IMR-90 (cell line): ENCODE measurements around the gene NUP50. TPM values are rescaled to one million over a fixed set of nuclear protein-coding genes. Genes with fewer than 3 reads are reported as not detected.

ENCODE experiments used
- ATAC-seq: fragments of 200-7000 bp; cut with Tn5 transposase; 2 replicates; pipeline ENCODE4 v1.9.1; 2020; ENCODE audit warnings: low read depth, mild to moderate bottlenecking, moderate library complexity
- BruUV-seq: library from RNA; stranded (reverse); fragments of 400-500 nt; replicated peaks from 2 replicates; lab custom pipeline; 2021; lab: Mats Ljungman, UMichigan
- CTCF ChIA-PET: fragments of 300-600 bp; formaldehyde crosslinking; extraction: SDS; loops from one replicate; lab custom pipeline; 2021; ENCODE audit warnings: antibody characterized with exemption; lab: Yijun Ruan, JAX
- POLR2A ChIA-PET: fragments of 300-600 bp; sonication (Branson Sonifier 250); formaldehyde crosslinking; loops from one replicate; lab custom pipeline; 2022; ENCODE audit warnings: antibody characterized with exemption; ENCODE audit not compliant: unreplicated experiment; lab: Charles Lee
- DNase-seq: peaks from one replicate; pipeline ENCODE4 v3.0.0; 2013
- H2AFZ ChIP-seq: replicated peaks from 2 replicates; pipeline ENCODE3; 2013; ENCODE audit warnings: low read length, mild to moderate bottlenecking; ENCODE audit not compliant: poor library complexity
- H2AK5ac ChIP-seq: 2 replicates; pipeline ENCODE4 v1.6.1; 2013; ENCODE audit warnings: low read depth, low read length, inconsistent platforms
- H2AK9ac ChIP-seq: replicated peaks from 2 replicates; pipeline ENCODE3; 2013; ENCODE audit warnings: mild to moderate bottlenecking, low read depth, low read length, moderate library complexity; ENCODE audit not compliant: poor library complexity
- H2BK120ac ChIP-seq: 2 replicates; pipeline ENCODE4 v1.6.1; 2013; ENCODE audit warnings: low read depth, low read length, inconsistent platforms
- H2BK15ac ChIP-seq: 3 replicates; pipeline ENCODE4 v1.6.1; 2013; ENCODE audit warnings: low read depth, low read length, inconsistent platforms
- H2BK20ac ChIP-seq: 2 replicates; pipeline ENCODE4 v1.6.1; 2013; ENCODE audit warnings: low read depth, mild to moderate bottlenecking, inconsistent platforms, low read length, moderate library complexity
- H2BK5ac ChIP-seq: 2 replicates; pipeline ENCODE4 v1.6.1; 2013; ENCODE audit warnings: mild to moderate bottlenecking, low read depth, low read length, inconsistent platforms; ENCODE audit not compliant: poor library complexity, severe bottlenecking
- H3K14ac ChIP-seq: replicated peaks from 2 replicates; pipeline ENCODE4 v1.6.1; 2013; ENCODE audit warnings: low read depth, low read length, inconsistent platforms
- H3K18ac ChIP-seq: 2 replicates; pipeline ENCODE4 v1.6.1; 2013; ENCODE audit warnings: low read depth, low read length, control low read depth
- H3K23ac ChIP-seq: 2 replicates; pipeline ENCODE4 v1.6.1; 2013; ENCODE audit warnings: low read depth, low read length, inconsistent platforms
- H3K27ac ChIP-seq: 2 replicates; pipeline ENCODE4 v1.5.1; 2013; ENCODE audit warnings: mild to moderate bottlenecking, control low read depth, low read length; ENCODE audit not compliant: insufficient read depth
- H3K27me3 ChIP-seq: 2 replicates; pipeline ENCODE4 v1.6.1; 2013; ENCODE audit warnings: low read length; ENCODE audit not compliant: control insufficient read depth, insufficient read depth
- H3K36me3 ChIP-seq: 2 replicates; pipeline ENCODE4 v1.6.1; 2013; ENCODE audit warnings: low read length, mixed read lengths; ENCODE audit not compliant: control insufficient read depth, insufficient read depth
- H3K4ac ChIP-seq: 2 replicates; pipeline ENCODE4 v1.6.1; 2013; ENCODE audit warnings: low read depth, low read length, inconsistent platforms
- H3K4me1 ChIP-seq: 2 replicates; pipeline ENCODE4 v1.6.1; 2013; ENCODE audit warnings: low read length, mixed read lengths; ENCODE audit not compliant: control insufficient read depth, insufficient read depth
- H3K4me2 ChIP-seq: 2 replicates; pipeline ENCODE4 v1.6.1; 2013; ENCODE audit warnings: low read depth, mild to moderate bottlenecking, control low read depth, low read length, moderate library complexity
- H3K4me3 ChIP-seq: 2 replicates; pipeline ENCODE4 v1.5.1; 2013; ENCODE audit warnings: low read depth, mild to moderate bottlenecking, control low read depth, low read length, moderate library complexity; ENCODE audit not compliant: insufficient read depth
- H3K56ac ChIP-seq: 2 replicates; pipeline ENCODE4 v1.6.1; 2013; ENCODE audit warnings: low read length, inconsistent platforms; ENCODE audit not compliant: insufficient read depth; ENCODE audit errors: extremely low read depth
- H3K79me1 ChIP-seq, 2 experiments: 2 replicates each; pipeline ENCODE4 v1.6.1; 2013; ENCODE audit warnings: low read length in 2 of 2, inconsistent platforms in 1 of 2, low read depth in 1 of 2
- H3K9ac ChIP-seq: 2 replicates; pipeline ENCODE4 v1.6.1; 2013; ENCODE audit warnings: low read depth, low read length, control low read depth
- H3K9me1 ChIP-seq: 2 replicates; pipeline ENCODE4 v1.6.1; 2013; ENCODE audit warnings: low read length, inconsistent platforms; ENCODE audit not compliant: insufficient read depth
- H3K9me3 ChIP-seq: 2 replicates; pipeline ENCODE4 v1.6.1; 2013; ENCODE audit warnings: low read length; ENCODE audit not compliant: control insufficient read depth, insufficient read depth
- H4K20me1 ChIP-seq: 2 replicates; pipeline ENCODE4 v1.6.1; 2013; ENCODE audit warnings: low read length, inconsistent platforms; ENCODE audit not compliant: insufficient read depth
- H4K5ac ChIP-seq: 2 replicates; pipeline ENCODE4 v1.6.1; 2013; ENCODE audit warnings: mild to moderate bottlenecking, low read depth, low read length, control low read depth
- H4K8ac ChIP-seq, 2 experiments: 2 replicates each; pipeline ENCODE4 v1.6.1; 2013; ENCODE audit warnings: low read depth in 2 of 2, low read length in 2 of 2, control low read depth in 1 of 2, inconsistent platforms in 1 of 2
- H4K91ac ChIP-seq: 2 replicates; pipeline ENCODE4 v1.6.1; 2013; ENCODE audit warnings: low read depth, low read length, inconsistent platforms; ENCODE audit not compliant: insufficient read depth
- BHLHE40 ChIP-seq: fragments of 150-350 bp; IDR thresholded peaks from 2 replicates; pipeline ENCODE4 v1.6.1; 2016; ENCODE audit warnings: mild to moderate bottlenecking, low read depth, low read length
- CEBPB ChIP-seq: IDR thresholded peaks from 2 replicates; pipeline ENCODE4 v1.6.1; 2012; ENCODE audit warnings: low read depth, low read length, improper control_type of control experiment
- CHD1 ChIP-seq: IDR thresholded peaks from 2 replicates; pipeline ENCODE4 v1.6.1; 2012; ENCODE audit warnings: low read depth, low read length, improper control_type of control experiment
- CTCF ChIP-seq: conservative IDR thresholded peaks from 2 replicates; pipeline ENCODE4 v1.5.1; 2012; ENCODE audit warnings: mild to moderate bottlenecking, low read depth, low read length, improper control_type of control experiment
- FOS ChIP-seq: fragments of 150-350 bp; IDR thresholded peaks from 2 replicates; pipeline ENCODE4 v1.6.1; 2016; ENCODE audit warnings: low read depth, low read length
- MAFK ChIP-seq: IDR thresholded peaks from 2 replicates; pipeline ENCODE4 v1.6.1; 2012; ENCODE audit warnings: low read depth, low read length, improper control_type of control experiment
- MAZ ChIP-seq: IDR thresholded peaks from 2 replicates; pipeline ENCODE4 v1.6.1; 2012; ENCODE audit warnings: low read depth, mild to moderate bottlenecking, low read length, improper control_type of control experiment, moderate library complexity, borderline replicate concordance
- MXI1 ChIP-seq: IDR thresholded peaks from 2 replicates; pipeline ENCODE4 v1.6.1; 2012; ENCODE audit warnings: low read depth, mild to moderate bottlenecking, low read length, moderate library complexity, borderline replicate concordance
- NFE2L2 ChIP-seq: fragments of 150-350 bp; IDR thresholded peaks from 2 replicates; pipeline ENCODE4 v1.6.1; 2016; ENCODE audit warnings: low read depth, mild to moderate bottlenecking, low read length
- POLR2A ChIP-seq: IDR thresholded peaks from 2 replicates; pipeline ENCODE4 v1.6.1; 2012; ENCODE audit warnings: mild to moderate bottlenecking, low read depth, low read length
- RAD21 ChIP-seq: IDR thresholded peaks from 2 replicates; pipeline ENCODE4 v1.6.1; 2012; ENCODE audit warnings: low read length, improper control_type of control experiment
- RCOR1 ChIP-seq: IDR thresholded peaks from 2 replicates; pipeline ENCODE4 v1.6.1; 2012; ENCODE audit warnings: mild to moderate bottlenecking, low read length, improper control_type of control experiment; ENCODE audit not compliant: insufficient replicate concordance
- RFX5 ChIP-seq: IDR thresholded peaks from 2 replicates; pipeline ENCODE4 v1.8.0; 2012; ENCODE audit warnings: low read depth, mild to moderate bottlenecking, low read length, moderate library complexity
- SMC3 ChIP-seq: fragments of 150-350 bp; IDR thresholded peaks from 2 replicates; pipeline ENCODE4 v1.6.1; 2016; ENCODE audit warnings: low read depth, mild to moderate bottlenecking, antibody characterized with exemption, low read length, moderate library complexity
- USF2 ChIP-seq: fragments of 150-350 bp; IDR thresholded peaks from 2 replicates; pipeline ENCODE4 v1.6.1; 2017; ENCODE audit warnings: mild to moderate bottlenecking, antibody characterized with exemption, low read length, low read depth
- WGBS, 2 experiments: methylation state at CpG; one replicate each; pipeline versions ENCODE4 v1.1.5 to v1.1.7; 2013; ENCODE audit warnings: missing lambda C conversion rate in 2 of 2; ENCODE audit not compliant: insufficient read length in 1 of 2; ENCODE audit errors: extremely low coverage in 2 of 2; 5-methylcytosine and 5-hydroxymethylcytosine counted together
- dilution Hi-C: fragments of 300-500 bp; cut with HindIII; formaldehyde crosslinking; loops from one replicate; pipeline ENCODE4 v1.14.3; 2018; ENCODE audit warnings: low sequenced_read_pairs; ENCODE audit not compliant: unreplicated experiment
- in situ Hi-C: fragments of 300-500 bp; cut with MboI; formaldehyde crosslinking; loops from 3 replicates; pipeline ENCODE4 v1.14.3; 2019; ENCODE audit warnings: low sequenced_read_pairs, inconsistent platforms, mixed read lengths
- intact Hi-C: fragments of 100-400 bp; cut with micrococcal nuclease; formaldehyde crosslinking; loops from 2 replicates; pipeline ENCODE4 v1.10.0; 2022
- polyA plus RNA-seq, 3 experiments: library from polyadenylated mRNA; depleted of rRNA; stranded (reverse); fragments of >200 nt; gene quantifications; 2 replicates each; pipeline ENCODE4 v1.2.3, GENCODE V29; 2012; ENCODE audit warnings: low replicate concordance in 1 of 3
- total RNA-seq: library from RNA; depleted of rRNA; stranded (reverse); fragments of >200 nt; gene quantifications from 2 replicates; pipeline ENCODE4 v1.2.3, GENCODE V29; 2012
- TF ChIP-seq, protein P1 (sequence below): fragments of 150-350 bp; IDR thresholded peaks from 2 replicates; pipeline ENCODE4 v1.6.1; 2016; ENCODE audit warnings: low read depth, mild to moderate bottlenecking, low read length, moderate library complexity, borderline replicate concordance

NUP50 gene
- total and polyA plus RNA-seq, 2 of the 4 experiments (the other 2 are of a cell fraction) = 12.8 to 65.4 TPM

GRCh38 chr22:45194686-45195085 is 31.0 kb downstream of the NUP50 start:
- H3K27ac ChIP-seq = no peak overlapping the region
- H3K79me1 ChIP-seq = peaks cover 0 to 1% of the 10 kb centered on the region in 2 experiments; a peak in 1 of 4 replicates
- no peak overlapping the region for H3K18ac ChIP-seq
- no peak overlapping the region for H2BK5ac ChIP-seq
- no peaks in the 10 kb centered on the region for H3K9me3 ChIP-seq
- in situ Hi-C loops = no loop called here
- WGBS, 2 experiments = 91% methylated on average over 10 of the region's 17 CpGs; no CpG with 5 or more reads in 1 of the 2 experiments
- dilution Hi-C loops = no loop called here
- no peak for TF ChIP-seq MXI1
- no peak for TF ChIP-seq RCOR1
- TF ChIP-seq FOS = no peak
- no peak for TF ChIP-seq MAFK
- TF ChIP-seq CEBPB = no peak
- no peak for TF ChIP-seq NFE2L2
- TF ChIP-seq, protein P1, sequence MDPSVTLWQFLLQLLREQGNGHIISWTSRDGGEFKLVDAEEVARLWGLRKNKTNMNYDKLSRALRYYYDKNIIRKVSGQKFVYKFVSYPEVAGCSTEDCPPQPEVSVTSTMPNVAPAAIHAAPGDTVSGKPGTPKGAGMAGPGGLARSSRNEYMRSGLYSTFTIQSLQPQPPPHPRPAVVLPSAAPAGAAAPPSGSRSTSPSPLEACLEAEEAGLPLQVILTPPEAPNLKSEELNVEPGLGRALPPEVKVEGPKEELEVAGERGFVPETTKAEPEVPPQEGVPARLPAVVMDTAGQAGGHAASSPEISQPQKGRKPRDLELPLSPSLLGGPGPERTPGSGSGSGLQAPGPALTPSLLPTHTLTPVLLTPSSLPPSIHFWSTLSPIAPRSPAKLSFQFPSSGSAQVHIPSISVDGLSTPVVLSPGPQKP = no peak
- no peak for TF ChIP-seq RAD21
- no peak for TF ChIP-seq SMC3
- TF ChIP-seq CHD1 = no peak
- TF ChIP-seq CTCF = no peak
- TF ChIP-seq POLR2A = no peak
- no peak for TF ChIP-seq USF2
- no peak for TF ChIP-seq RFX5
- no peak for TF ChIP-seq MAZ
- no peak for TF ChIP-seq BHLHE40
- H3K9ac ChIP-seq = no peak overlapping the region
- H3K4ac ChIP-seq = no peak overlapping the region
- H3K56ac ChIP-seq = no peak overlapping the region
- peaks cover 39% of the 10 kb centered on the region for H3K36me3 ChIP-seq
- no peak overlapping the region for H3K4me3 ChIP-seq
- H3K4me2 ChIP-seq = no peak overlapping the region
- ATAC-seq (no peak), DNase-seq (no peak)
- no peaks in the 10 kb centered on the region; the same call in 1 of the 2 replicates for H4K20me1 ChIP-seq
- H2BK20ac ChIP-seq = no peak overlapping the region
- ChIA-PET CTCF (no interaction called here), POLR2A (no interaction called here)
- no peak overlapping the region for H2AFZ ChIP-seq
- no peak overlapping the region for H3K14ac ChIP-seq
- H2BK15ac ChIP-seq = no peak overlapping the region
- intact Hi-C loops = no loop called here
- H3K23ac ChIP-seq = no peak overlapping the region
- no TSS peak for BruUV-seq
- H2BK120ac ChIP-seq = no peak overlapping the region
- H3K4me1 ChIP-seq = peaks cover 3% of the 10 kb centered on the region; the same call in 1 of the 2 replicates
- H4K91ac ChIP-seq = no peak overlapping the region
- H3K9me1 ChIP-seq = no peaks in the 10 kb centered on the region
- H2AK5ac ChIP-seq = no peak overlapping the region
- no peak overlapping the region for H4K8ac ChIP-seq
- H4K5ac ChIP-seq = no peak overlapping the region
- H3K27me3 ChIP-seq = no peaks in the 10 kb centered on the region
- no peak overlapping the region for H2AK9ac ChIP-seq
